NCI-H2171 treated with DMSO at 0.1 percent for 48 hours (cell line): ENCODE data around the gene TMEM272.

ENCODE experiments used
- DNase-seq: peaks from one replicate; lab custom pipeline; 2025; lab: John Stamatoyannopoulos, UW

The TMEM272 gene, protein sequence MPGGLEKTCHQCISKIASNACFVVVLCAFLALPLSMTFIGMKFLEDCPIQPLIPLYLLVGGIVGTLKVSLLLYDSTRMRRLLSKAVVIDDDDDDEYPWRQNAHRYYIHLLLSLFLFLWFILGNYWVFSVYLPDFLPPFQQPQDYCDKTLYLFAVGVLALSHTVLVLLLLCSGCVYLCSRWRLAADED

DNA sequence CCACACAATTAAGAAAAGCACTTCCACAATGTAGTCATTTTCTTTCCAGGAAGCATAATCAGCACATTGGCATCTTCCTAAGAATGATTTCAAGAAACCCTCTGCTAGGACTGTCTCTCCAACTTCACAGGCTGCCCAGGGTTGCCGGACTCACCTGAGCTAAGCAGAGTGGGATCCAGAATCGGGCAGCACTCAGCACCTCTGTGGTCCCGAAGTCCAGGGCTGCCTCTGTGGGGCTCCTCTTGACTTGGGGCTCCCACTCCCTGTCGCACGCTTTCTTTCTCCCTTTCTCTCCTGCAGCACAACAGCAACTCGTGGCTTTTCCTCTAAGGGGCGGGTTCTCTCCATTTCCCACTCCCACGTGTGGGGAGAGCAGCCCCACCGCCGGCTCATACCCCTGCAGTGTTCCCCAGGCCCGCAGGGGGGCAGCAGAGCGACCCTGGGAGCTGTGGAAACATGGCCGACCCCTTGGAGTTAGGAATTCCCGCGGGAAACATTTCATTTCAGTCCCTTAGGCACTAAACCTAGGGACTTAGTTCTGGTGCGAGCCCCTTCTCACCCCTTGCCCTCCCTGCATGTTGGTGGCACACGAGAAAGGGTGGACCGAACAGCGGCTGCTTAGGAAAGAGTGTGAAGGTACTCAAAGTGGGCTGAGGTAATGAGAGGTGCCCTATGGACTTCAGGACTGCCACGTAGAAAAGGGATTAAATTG is at the start of gene TMEM272:
TSS of gene TMEM272 (minus strand) at position 316 of the 712 bp plus-strand sequence. CDS start 6,647 bp downstream, outside the sequence.
- peak; percentile 56 for DNase-seq

DNA sequence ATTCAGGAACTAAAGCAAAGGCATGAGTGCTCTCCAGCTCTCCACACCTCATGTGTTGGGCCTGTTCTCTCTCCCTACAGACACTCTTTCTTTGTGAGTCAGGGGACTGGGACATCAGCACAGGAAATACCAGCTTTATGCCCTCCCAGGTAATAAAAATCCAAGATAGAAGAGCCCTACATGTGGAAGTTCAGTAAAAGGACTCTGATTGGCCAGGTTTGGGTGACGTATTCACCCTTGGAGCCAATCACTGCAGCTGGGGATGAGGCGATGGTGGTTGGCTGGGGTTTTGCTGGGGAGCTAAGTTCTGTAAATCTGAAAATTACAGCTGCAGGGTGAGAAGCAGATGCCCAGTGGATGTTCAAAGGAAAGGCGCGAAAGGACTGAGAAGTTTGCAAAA is 49.3 kb upstream of the TMEM272 start:
- DNase-seq: no peak

DNA sequence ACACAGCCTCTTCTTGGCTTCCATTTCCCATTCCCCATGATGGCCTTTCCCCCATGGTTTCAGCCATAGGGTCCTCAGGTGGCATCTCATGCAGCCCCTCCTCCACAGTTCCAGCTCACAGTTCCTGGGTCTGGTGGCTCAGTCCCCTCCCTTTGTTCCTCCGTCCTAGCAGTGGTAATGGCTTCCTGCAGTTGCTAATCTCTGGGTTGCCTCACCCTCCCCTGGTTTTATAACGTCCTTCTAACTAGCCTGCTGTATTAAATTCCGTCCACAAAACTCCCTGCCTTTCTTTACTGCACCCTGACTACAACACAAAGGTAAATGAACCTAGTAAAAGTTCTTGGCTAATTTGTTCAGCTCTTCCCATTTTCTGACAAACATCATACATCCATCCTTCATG is 47.7 kb upstream of the TMEM272 start:
- no peak for DNase-seq

DNA sequence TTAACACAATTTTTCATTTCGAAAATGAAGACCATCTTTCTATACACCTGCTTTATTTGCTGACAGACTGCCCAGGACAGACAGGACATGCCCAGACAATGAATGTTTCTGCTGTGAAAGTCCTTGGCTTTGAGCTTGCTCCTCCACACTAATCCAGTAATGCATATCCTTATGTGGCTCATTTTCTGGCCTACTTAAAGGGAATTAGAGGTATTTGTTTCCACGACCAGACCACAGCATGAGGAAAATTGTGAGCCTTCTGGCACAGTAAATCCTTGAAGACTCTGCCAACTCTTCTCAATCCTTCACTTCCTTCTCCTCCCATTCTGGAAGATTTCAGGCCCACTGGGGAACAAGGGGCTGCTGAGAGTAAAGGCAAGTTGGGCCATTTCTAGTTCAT is 42.5 kb upstream of the TMEM272 start:
- no peak for DNase-seq

DNA sequence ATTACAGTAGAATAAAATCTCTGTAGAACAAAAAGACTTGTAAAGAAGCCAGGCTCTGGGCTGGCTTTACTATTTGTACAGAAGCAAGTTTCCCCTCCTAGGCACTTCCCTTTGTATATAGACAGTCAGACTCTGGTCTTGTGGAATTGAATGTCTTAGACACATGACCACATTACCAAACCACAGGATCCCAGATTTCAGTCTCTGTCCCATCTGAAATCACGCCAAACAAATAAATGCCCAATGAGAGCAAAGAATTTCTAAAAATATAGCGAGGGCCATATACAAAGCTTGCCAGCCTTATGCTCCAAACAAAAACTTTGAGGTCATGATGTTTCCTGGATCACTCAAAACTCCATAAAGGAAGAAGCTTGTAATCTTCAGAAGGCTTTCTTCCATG is 40.7 kb upstream of the TMEM272 start:
- no peak for DNase-seq

DNA sequence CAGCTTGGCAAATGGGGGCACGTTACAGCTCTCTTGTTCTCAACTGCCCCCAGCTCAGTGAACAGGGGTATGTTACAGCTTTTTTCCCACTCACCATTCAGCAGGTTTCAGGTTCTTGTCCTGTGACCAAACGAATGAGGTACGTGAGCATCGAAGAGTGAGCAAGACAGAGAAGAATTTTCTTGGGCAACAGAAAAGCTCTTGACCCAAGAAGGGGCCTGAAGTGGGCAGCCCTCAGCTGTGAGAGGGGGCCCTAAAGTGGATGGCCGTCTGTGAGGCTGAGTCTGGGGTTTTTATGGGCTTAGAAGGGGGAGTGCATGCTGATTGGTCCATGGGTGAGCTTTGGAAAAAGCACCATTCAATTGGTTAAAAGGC is 38.2 kb upstream of the TMEM272 start:
- DNase-seq: no peak

DNA sequence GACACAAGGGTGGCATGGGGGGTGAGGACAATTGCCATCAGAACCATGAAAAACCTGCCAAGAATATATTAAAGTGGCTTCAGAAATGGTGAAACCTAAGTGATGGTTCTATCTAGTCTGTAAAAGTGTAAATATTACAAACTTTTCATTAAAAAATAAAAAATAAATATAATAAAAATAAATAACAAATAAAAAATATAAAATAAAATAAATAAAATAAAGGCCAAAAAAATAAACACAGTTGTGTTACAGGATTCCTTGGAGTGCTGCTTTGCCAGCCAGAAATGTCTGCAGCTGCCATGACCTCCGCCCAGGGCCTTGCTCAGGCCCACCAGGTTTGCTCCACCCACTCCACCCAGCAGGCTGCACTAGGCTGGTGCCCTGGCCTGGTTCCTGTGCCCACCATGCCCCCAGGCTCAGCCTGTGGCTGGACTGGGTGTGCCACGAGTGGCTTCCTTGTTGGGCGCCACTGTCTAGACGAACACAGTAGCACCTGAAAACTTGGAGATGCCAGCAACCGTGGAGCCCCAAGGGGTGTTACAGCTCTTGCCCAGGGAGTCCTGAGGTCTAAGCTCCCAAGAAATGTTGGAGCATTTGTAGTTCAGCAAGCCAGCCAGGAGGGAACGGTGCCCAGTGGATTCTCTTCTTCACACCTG is 37.7 kb upstream of the TMEM272 start:
- DNase-seq: no peak

DNA sequence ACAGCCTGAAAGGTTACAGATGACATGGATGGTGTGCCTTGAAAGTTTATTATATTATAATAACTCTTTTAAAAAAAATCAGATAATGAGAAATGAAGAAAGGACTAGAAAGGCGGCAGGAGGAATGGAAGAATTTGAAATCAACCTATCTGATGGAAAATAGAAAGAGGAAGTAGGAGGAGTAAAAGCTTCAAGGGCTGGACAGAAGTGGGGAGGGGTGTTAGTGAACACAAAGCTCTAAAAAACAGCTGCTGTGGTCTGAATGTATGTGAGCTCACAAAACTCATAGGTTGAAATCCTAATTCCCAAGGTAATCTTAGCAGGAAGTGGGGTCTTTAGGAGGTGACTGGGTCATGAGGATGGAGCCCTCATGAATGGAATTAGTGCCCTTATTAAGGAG is 36.3 kb upstream of the TMEM272 start:
- DNase-seq: no peak

DNA sequence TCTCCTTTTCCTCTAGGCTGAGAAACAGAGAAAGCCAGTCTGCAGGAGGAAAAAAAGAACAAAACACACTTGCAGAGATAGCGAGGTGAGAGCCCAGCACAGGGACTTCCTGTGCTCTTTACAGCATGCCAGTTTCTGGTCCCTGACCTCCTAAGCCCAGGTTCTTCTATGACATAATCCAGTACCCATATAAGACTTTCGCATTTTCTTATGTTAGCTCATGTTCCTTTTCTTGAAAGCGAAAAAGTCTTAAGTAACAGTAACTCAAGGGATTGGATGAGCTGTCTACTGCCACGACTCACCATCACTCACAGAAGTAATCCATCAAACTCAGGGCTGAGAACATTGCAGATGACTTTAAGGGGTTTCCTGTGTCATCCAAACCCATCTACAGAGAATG is 34.2 kb upstream of the TMEM272 start:
- no peak for DNase-seq

DNA sequence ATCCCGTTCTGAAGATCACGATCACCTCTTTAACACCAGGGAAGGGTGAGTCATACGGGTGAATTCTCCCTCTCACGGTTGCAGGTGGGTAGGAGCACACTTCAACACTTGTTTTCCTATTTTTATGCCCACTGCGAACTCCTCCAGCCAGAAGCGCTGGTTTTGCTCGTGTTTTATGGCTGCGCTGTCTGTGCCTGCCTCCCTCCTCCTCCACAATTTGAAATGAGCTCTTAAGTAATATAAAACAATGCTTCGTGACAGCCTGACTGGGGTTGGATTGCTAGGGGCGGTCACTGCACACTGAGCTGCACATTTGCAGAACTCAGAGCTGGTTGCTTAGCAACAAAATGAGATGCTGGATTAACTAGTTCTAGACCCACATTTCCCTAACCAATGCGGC is 29.7 kb upstream of the TMEM272 start:
- no peak for DNase-seq

DNA sequence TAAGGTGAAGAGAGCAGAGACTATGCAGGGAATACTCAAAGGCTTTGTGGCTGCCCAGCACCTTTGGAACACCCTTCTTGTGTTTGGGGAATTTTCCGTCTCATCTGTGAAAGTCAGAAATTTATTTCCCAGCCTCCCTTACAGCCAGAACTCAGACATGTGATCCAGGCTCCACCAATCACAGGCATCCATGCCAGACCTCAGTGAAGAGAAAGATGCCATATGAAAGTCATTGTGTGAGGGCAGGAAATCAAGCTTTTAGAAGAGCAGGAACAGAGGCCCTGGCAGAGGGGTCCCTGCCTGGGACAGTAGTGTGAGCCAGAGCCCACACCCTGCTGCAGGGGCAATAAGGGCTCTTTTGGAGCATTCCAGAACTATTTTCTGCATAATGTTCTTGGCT is 28.9 kb upstream of the TMEM272 start:
- no peak for DNase-seq

DNA sequence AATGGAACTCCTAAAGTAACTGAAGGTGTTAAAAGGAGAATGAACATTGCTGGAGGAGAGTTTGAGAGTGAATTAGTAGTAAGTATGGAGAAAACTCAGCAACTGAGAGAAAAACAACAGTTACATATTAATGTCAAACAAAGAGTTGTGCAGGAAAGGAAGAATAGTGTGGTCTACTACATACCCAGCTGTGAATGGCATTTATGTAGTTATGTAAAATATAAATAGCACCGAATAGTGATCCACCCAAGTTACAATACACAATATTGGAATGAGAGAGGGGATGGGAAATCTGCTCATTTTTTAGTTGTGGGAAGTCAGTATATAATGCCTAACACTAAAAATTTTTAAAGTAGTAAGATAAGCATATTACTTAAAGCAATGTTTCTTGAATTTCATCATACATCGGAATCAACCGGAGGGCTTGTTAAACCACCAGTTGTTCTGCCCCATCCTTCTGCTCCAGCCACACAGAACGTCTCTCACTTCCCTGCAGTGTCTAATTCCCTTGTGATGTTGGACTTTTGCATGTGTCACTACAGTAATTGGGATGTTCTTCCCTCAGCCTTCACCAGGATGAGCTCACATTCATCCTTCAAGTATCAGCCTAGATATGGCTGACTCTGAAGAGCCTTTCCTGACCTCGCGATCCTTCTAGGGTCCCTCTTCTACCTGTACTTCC is 28.3 kb upstream of the TMEM272 start:
- DNase-seq: no peak

DNA sequence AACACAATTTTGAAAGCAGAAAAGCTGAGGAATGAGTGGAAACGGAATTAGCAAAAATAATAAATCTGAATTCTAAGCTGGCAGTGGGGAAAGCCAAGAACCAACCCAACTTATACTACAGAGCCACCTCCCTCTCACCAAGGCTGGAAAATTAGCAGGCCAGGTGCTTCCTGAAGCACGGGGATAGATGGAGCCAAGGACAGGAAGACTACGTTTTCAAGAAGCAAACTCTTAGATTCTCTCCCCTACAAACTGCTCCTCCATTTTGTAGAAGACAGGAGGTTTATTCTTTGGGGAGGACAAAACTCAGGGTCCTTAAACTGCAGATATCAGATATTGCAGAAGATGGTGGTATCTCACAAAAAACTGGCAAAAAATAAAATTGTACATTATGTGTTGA is 25.6 kb upstream of the TMEM272 start:
- DNase-seq: no peak

DNA sequence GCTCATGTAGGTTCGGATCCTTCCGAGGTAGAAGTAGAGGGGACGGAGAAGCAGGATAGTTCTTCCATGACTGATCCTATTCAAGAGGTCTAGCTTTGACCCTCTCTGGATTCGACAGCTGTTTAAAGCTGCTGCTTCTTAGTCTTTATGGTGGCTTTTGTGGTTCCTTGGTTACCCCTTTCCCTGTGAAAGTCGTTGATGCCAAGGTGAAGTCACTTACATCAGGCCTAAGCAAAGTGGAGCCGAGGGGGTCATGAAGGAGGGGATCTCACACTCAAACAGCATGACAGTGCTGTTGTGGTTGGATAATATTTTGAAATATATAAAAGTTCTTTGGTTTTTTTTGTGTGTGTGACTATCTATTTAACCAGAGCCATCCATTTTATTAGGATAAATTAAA is 24.9 kb upstream of the TMEM272 start:
- DNase-seq: no peak

DNA sequence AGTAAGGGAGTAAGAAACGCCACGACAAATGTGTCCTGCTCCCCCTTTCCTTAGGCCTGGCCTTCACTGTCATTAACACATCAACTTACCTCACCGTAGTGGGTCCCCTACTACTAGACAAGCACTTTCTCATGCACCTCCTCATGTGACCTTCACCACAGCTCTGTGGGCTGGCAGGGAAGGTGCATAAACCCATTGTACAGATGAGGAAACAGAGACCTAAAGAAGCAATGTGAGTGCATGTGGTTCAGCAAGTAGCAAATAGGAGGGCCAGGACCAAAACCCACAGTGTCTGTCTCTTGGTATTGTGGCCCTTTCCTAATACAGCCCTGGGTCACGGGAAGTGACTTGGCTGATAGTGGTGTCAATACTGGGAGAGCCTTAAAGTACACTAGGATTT is 22.1 kb upstream of the TMEM272 start:
- DNase-seq: no peak

DNA sequence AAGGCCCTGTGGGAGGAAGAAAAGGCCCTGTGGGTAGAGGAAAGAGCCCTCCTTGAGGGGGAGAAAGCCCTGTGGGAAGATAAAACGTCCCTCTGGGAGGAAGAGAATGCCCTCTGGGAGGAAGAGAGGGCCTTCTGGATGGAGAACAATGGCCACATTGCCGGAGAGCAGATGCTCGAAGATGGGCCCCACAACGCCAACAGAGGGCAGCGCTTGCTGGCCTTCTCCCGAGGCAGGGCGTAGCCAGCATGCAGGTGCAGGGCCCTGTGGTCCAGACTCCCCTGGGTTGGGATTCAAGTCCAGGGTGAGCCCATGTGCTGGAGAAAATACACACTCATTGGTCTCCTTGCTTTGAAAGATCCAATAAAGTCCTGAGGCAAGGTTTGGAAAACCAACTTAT is 20.9 kb upstream of the TMEM272 start:
- DNase-seq: no peak

DNA sequence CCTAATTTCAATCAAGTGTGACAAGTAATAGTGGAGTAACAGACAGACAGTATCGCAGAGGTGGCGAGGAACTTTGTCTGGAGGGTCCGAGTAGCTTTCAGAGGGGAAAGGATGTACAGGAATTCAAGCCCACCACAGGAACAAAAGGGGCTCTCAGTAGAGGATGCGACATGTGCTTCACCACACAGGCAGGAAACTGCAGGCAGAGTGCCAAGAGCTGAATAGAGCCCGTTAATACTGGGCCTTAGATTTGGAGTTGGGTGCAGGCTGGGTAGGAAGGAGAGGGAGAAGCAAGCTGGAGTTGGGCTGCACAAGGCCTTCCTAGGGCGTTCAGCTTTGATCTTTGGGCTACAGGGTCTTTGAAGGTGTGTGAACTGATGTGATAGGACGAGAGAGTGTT is 18.0 kb upstream of the TMEM272 start:
- DNase-seq: no peak

DNA sequence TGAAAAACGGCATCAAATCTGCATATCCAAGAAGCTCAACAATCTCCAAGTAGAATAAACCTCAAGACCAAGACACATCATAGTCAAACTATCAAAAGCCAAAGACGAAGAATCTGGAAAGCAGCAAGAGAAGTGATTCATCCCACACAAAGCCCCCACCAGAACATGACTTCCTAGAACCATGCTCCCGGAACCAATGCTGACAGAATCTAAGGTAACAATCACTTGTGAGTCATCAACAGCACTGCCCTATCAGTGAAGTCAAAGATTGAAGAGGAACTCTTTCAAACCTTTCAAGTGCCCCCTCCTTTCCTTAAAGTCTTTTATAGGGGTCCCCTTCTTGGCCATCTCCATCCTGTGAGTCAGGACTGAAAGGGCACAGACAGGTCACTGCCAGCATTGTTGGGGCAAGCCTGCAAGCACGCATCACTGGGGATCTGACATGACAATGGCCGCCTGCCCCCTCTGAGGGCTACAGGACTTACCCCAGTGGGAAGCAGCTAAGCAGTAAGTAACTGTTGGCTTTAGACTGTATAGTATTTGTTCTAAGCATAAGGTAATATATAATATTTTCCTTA is 16.8 kb upstream of the TMEM272 start, which contains the start of gene CCDC70:
TSS of gene CCDC70 (plus strand) at position 247 of the 578 bp plus-strand sequence. CDS start 3,443 bp downstream, outside the sequence.
- DNase-seq: no peak

DNA sequence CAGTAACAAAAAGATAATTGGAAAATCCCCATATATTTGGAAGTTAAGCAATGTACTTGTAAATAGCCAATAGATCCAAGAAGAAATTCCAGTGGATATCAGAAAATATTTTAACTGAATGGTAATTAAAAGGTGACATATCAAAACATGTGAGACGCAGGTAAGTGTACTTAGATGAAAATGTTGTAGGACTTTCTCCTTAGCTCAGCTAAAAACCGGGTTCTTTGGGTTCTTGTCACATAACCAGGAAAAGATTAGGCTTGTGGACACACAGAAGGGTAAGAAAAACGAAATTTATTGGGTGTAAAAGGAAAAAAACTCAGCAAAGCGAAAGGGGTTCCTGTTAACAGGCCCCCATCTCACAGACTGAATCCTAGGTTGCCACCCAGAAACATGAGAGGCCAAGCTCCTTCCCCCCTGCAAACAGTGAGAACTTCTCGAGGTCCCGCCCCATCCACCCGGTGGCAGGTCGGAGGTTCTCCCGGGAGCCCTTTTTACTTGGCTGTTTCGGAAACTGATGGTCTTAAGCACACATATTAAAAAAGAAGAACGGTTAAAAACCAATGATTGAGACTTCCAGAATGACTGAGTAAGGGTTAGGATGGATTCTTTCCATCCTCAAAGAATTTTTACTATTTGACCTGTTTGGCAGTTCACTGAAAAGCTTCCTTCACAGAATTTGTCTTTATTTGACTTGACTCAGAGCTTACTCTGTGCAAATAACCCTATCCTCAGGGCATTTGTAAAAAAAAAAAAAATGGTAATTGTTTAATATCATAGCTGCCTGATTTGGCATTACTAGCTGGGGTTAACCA is 13.7 kb upstream of the TMEM272 start:
- DNase-seq: no peak

DNA sequence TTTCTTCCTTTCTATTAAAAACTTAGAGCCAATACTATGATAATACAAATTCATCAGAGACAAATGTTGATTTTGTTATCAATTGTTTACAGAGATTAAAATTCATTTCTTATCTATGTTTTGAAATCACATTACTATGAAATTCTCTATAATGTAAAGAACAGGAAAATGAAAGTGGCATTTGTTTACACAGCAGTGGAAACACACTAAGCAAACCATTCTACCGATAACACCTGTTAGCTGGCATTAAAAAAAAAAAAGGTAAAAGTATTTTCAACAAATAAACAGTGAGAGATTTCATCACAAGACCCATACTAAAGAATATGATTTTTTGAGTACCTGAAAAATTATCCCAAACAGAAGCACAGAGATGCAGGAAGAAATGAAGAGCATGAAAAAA is 12.0 kb upstream of the TMEM272 start:
- DNase-seq: no peak

DNA sequence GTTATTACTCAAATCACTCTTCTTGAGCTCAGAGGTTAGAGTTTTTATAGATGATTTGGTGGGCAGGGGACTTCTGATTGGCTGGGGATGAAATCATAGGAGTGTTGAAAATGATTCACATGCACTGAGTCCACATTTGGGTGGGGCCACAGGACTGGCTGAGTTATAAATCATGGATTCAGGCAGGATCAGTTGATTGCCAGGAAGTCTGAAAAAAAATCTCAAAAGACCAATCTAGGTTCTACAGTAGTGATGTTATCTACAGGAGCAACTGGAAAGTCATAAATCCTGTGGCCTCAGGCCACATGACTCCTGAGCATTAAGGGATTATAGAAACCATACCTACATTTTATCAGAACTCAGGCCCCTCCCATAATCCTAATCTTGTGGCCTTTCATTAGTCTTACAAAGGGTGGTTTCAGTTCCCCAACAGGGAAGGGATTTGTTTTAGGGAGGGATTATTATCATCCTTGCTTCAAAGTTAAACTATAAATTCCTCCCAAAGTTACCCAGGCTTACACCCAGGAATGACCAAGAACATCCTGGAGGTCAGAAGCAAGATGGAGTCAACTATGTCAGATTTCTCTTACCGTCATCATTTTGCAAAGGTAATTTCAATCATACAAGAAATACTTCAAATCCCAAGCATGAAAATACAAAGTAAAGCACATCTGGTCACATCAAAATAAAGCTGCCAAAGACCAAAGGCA is 11.2 kb upstream of the TMEM272 start:
- DNase-seq: no peak
